HG03432 (cell line): ENCODE measurements around the gene RNASEH2C.
A peak's percentile ranks its signal among the peaks of the same experiment; 100 is the strongest.
"Not testable (repeated sequence)": the region's sequence is repeated elsewhere in the genome, so short reads cannot be mapped to it uniquely, and the experiment has no call there.

Experiments
- ATAC-seq: cut with Tn5 transposase; IDR thresholded peaks from one replicate; pipeline ENCODE4 v1.9.1; 2021; ENCODE audit warnings: mild to moderate bottlenecking, moderate library complexity; ENCODE audit not compliant: unreplicated experiment

The RNASEH2C gene

DNA sequence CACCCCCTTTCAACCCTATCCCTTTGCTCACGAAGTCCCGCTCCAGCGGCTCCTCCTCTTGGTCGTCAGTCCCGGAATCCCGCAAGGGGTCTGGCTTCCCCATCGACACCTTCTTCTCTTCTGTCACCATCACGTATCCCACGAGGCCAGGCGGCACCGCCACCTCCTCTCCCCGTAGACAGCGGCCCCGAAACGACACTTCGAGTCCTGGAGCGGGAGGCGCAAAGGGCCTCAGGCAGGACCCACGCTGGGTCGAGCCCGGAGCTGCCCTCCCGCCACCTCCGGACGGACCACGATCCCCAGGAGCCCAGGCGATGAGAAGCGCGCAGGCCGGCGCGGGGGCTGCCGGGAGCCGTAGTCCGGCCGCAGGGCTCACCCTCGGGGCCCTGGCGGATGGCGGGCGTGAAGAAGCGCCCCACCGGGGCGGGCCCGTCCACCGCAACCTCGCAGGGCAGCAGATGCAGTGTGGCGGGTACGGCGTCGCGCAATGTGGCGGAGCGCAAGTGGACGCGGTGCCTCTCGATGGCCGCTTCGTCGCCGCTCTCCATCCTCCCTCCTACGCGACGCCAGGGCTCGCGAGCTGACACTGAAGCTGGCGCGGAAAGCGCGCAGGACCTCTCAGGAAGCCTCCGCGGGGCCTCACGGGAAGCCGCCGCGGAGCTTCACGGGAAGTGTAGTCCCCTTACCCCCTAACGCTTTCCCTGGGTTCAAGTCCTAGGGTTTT, at the start of gene RNASEH2C:
TSS of gene RNASEH2C (minus strand) at position 588 of the 724 bp plus-strand sequence. CDS start at position 548, 40 bp downstream.
- peak; percentile 78 for ATAC-seq

DNA sequence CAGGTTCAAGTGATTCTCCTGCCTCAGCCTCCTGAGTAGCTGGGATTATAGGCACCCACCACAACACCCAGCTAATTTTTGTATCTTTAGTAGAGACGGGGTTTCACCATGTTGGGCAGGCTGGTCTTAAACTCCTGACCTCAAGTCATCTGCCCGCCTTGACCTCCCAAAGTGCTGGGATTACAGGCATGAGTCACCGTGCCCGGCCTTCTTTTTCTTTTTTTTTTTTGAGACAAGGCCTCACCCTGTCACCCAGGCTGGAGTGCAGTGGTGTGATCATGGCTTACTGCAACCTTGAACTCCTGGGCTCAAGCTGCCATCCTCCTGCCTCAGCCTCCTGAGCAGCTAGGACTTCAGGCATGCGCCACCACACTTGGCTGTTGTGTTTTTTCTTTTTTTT, 47.2 kb upstream of the RNASEH2C start:
- ATAC-seq, result not testable (repeated sequence)

DNA sequence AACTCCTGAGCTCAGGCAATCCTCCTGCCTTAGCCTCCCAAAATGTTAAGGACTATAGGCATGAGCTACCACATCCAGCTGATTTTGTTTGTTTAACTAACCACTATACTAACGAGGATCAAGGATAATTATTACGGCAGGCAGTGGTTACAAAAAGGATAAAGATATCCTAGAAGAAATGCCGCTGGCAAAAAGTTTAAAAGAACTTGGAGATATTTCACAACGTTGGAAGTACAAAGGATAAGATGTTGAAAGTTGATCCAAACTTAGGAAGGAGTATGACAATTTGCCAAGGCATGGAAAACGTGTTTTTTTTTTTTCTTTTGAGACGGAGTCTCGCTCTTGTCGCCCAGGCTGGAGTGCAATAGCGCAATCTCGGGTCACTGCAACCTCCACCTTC, 46.8 kb upstream of the RNASEH2C start:
- no peak for ATAC-seq

DNA sequence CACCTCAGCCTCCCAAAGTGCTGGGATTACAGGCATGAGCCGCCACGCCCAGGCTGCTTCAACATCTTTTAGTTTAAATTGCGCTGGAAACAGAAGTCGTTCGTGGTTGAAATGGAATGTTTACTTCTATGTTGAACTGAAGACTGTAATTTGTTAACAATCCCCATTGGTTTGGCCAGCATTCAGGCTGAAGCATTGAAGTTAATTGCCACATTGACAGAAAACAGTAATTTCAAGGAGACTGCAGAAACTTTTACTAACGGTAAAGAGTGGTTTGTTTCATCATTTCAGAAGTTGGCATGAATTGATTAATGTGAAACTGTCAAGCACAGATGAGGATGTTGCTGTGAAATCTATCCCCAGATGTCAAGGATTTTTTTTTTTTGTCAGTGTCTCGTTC, 45.9 kb upstream of the RNASEH2C start:
- ATAC-seq, result no peak

DNA sequence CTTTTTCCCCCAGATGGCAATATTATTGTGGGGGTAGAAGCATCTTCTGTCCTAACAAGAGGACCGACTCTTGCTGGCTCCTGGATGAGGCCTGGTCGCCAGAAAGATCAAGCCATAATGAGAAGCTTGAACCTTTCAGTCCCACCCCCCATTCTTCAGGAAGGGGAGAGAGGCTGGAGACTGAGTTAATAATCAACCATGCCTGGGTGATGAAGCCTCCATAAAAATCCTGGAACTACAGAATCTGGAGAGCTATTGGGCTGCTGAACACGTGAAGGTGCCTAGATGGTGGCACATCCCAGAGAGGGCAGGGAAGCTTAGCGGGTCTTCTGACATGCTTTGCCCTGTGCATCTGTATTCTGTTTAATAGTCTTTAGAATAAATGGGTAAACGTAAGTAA, 43.8 kb upstream of the RNASEH2C start:
- no peak for ATAC-seq

DNA sequence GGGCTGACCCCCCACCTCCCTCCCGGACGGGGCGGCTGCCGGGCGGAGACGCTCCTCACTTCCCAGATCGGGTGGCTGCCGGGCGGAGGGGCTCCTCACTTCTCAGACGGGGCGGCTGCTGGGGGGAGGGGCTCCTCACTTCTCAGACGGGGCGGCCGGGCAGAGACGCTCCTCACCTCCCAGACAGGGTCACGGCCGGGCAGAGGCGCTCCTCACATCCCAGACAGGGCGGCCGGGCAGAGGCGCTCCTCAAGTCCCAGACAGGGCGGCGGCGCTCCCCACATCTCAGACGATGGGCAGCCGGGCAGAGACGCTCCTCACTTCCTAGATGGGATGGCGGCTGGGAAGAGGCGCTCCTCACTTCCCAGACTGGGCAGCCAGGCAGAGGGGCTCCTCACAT, 42.2 kb upstream of the RNASEH2C start:
- ATAC-seq, result not testable (repeated sequence)

DNA sequence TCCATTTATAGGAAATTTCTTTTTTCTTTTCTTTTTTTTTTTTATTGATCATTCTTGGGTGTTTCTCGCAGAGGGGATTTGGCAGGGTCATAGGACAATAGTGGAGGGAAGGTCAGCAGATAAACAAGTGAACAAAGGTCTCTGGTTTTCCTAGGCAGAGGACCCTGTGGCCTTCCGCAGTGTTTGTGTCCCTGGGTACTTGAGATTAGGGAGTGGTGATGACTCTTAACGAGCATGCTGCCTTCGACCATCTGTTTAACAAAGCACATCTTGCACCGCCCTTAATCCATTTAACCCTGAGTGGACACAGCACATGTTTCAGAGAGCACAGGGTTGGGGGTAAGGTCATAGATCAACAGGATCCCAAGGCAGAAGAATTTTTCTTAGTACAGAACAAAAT, 41.6 kb upstream of the RNASEH2C start:
- not testable (repeated sequence) for ATAC-seq

DNA sequence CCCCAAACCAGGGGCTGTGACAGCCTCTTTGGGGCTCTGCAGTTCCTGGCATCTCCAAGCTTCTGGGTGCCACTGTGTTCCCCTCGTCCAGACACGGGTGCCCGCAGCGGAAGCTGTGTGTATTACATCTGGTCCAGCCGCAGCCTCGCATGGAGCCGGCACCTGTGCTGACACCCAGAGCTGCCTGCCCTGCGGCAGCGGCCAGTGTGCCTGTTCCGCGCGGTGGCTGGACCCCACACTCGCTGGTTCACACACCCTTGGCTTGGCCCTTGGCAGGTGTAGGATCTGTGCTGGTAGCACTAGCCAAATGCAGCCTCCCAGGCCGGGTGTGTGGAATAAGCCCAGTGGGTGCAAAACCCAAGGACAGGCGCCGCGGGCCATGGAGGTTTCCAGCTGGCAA, 24.5 kb upstream of the RNASEH2C start:
- no peak for ATAC-seq

DNA sequence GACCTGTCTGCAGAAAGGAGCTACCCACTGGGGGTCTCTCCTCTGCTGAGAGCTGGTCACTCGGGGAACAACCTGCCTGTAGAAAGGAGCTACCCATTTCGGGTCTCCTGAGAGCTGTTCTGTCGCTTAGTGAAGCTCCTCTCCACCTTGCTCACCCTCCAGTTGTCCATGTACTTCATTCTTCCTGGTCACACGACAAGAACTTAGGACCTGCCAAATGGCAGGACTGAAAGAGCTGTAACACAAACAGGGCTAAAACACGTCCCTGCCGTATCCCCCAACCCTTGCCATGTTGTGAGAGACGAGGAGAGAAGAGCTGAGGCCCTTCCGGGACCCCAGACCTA, 24.1 kb upstream of the RNASEH2C start:
- no peak for ATAC-seq

DNA sequence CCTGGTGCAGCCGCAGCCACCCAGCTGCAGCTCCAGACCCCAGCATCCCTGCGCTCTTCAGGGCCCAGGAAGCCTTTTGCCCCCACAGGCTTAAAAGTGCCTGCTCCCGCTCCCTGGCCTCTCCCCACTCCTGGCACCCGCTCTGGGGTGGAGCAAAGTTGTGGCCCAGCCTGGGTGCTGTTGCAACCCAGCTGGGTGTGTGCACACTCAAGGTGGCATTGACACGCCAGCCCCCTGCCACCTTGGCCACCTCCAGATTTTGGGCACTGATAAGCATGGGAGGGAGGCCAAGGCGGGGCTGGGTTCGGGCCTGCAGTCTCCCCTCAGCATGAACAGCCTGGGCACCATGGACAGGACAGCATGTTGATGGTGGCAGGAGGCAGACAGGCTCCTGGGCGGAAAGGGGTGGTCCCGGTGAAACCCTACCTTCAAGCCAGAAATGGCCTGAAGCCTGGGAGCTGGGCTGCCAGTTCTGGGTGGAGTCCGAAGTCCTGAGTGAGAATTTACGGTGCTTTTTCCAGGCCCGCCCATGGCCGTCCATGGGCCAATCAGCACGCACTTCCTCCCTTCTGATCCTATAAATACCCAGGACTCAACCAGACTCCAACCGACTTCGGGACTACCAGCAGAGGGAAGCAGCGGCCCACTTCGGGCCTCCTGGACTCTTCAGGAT, 23.6 kb upstream of the RNASEH2C start:
- no peak for ATAC-seq

DNA sequence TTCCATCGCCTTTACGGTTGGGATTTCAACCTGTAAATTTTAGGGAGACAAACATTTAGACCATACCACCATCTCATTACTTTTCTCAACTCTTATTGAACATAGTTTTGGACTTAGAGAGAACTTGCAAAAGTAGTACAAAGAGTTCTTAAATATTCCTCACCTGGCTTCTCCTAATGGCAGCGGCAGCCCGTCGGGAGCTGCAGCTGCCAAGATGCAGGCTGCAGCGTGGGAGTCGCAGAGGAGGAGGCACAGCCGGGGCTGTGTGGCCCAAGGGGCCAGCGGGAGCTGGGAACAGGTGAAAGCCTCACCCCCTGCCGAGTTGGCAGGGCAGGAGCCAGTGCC, 23.1 kb upstream of the RNASEH2C start:
- no peak for ATAC-seq

DNA sequence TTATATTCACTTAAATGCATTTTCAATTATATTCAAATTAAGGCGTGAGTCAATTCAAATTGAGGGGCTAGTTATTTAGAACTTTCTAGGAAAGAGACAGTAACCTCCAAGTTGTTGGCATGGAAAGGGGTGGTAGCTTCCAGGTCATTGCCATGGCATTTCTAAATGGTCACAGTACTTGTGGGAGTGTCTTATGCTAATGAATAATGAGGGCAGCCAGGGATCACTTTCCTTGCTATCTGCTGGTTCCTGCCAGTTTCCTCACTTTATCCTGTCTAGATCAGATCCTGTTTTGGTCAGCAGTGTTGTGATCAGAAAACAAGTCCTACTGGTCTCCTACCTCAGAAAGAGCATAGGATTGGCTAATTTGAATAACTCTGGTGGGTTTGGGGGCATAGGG, 21.8 kb upstream of the RNASEH2C start:
- no peak for ATAC-seq

DNA sequence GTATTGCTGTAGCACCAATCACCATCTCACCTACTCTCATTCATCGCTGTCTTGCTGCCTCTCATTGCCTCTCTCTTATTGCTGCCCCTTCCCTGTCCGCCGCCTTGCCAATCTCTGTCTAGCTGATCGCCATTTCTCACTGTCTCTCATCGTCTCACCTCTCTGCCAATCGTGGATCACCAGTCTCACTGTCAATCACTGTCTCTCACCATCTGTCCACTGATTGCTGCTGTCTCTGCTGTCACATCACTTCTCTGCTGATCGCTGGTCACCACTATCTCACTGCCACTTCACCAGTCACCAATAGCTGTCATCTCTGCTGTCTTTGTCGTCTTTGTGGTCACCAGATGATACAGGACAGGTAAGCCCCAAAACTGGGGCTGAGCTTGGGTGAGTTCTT, 20.6 kb upstream of the RNASEH2C start:
- no peak for ATAC-seq

DNA sequence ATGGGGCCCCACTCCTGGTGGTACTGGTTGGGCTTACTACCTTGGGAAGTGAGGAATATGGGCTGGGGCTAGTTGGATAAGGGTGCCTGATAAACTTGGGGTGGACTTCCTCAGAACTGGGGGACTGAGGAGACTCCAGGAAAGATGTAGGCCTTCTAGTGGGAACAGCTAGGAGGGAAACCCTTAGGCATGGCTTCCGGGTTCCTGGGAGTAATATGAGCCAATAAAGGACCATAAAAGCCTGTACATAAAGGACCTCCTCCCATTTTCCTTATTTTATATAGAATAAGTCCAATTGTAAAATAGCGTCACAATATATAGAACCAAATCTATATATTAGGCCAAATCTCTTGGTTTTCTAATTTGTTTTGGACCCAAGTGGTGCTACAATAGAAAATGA, 18.4 kb upstream of the RNASEH2C start:
- ATAC-seq, result no peak

DNA sequence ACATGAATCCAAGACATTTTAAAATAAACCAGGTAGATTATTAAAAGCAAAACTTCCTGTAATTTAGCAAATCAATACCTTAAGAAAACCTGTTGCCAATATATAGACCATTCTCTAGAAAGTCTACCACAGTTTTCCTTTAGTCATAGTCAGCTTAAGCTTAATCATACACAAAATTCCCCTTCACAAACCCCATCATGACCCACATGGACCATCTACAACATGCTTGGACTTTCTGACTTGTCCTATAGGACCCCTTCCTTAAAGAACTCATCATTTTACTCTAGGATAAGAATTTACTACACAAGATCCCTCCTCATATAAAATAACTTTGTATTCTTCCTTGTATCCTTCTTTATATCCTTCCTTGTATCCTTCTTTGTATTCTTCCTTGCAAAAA, 16.2 kb upstream of the RNASEH2C start:
- ATAC-seq, result no peak

DNA sequence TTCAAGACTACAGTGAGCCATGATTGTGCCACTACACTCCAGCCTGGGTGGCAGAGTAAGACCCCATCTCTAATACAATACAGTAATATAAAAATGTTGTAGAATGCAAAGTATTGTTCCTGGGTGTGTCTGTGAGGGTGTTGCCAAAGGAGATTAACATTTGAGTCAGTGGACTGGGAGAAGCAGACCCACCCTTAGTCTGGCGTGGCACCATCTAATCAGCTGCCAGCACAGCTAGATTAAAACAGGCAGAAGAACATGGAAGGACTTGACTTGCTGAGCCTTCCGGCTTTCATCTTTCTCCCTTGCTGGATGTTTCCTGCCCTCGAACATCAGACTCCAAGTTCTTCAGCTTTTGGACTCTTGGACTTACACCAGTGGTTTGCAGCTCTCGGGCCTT, 14.5 kb upstream of the RNASEH2C start:
- ATAC-seq, result not testable (repeated sequence)

DNA sequence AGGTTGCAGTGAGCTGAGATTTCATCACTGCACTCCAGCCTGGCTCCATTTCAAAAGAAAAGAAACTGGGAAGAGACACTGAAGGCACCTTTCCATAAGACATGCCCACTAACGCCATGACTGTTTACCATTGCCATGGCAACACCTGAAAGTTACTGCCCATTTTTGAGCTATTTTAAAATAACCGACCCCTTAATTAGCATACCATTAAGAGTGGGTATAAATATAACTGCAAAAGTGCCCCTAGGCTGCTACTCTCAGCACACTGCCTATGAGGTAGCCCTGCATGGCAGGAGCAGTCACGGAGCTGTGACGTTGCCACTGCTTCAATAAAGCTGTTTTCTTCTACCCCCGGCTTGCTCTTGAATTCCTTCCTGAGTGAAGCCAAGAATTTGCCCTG, 9.9 kb upstream of the RNASEH2C start:
- ATAC-seq, result no peak

DNA sequence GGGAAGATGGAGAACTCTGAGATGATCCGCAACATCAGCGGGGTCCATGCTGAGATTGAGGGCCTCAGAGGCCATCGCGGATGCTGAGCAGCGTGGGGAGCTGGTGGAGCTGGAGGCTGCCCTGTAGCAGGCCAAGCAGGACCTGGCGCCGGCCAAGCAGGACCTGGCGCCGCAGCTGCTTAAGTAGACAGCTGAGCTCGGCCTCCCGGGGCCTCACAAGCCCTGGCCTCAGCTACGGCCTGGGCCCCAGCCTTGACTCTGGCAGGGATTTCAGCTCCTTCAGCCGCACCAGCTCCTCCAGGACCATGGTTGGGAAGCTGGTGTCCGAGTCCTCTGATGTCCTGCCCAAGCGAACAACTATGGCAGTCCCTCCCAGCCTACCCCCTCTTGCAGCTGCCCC, 7.3 kb upstream of the RNASEH2C start:
- ATAC-seq, result no peak

DNA sequence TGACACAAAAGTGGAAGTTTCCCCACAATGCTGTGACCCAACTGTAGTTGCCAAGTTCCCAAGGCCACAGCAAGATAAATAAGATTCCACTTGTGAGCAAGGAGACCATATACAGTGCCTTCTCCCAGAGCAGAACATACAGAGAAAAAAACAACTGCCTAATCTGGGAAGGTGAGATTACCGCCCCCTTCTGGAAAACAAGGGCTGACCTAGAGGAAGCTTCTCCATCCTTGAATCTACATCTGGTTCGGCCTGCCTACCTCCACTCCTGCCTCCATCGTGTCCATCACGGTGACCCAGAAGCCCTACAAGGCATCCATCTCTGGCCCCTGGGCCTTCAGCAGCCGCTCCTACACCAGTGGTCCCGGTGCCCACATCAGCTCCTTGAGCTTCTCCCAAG, 6.1 kb upstream of the RNASEH2C start:
- no peak for ATAC-seq

DNA sequence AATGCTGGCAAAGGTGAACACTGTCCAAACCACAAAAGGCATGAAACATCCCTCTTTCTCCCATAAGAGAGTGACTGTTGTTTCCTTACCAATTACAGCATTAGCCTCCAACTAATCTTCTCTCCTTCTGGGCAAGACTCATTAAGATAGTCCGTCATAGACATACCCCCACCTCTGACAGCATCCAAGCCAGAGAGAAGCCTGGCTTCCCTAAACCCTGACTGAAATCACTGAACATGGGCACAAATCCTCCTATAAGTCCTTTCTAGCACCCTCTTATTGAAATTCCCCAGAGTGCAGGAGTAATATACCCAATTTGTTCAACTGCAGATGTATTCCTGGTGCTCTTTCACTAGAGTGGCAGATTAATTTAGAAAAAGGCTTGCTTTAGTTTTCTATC, 1.7 kb upstream of the RNASEH2C start:
- no peak for ATAC-seq

DNA sequence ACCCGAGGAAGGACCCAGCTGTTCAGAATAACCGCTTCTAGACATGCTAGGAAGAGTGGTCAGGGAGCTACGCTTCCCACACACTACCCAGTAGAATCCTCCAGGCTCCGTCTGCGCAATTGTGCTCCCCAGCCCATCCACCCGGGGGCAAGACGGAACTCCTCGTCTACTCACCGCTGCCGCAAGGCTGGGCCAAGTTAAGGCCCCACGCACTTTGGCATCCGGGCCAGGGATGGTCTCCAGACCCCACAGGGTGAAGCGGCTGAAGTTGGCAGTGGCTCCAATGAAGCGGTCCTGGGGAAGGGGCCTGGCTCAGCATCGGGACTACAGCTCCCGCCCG, 757 bp downstream of the RNASEH2C start:
- no peak for ATAC-seq

DNA sequence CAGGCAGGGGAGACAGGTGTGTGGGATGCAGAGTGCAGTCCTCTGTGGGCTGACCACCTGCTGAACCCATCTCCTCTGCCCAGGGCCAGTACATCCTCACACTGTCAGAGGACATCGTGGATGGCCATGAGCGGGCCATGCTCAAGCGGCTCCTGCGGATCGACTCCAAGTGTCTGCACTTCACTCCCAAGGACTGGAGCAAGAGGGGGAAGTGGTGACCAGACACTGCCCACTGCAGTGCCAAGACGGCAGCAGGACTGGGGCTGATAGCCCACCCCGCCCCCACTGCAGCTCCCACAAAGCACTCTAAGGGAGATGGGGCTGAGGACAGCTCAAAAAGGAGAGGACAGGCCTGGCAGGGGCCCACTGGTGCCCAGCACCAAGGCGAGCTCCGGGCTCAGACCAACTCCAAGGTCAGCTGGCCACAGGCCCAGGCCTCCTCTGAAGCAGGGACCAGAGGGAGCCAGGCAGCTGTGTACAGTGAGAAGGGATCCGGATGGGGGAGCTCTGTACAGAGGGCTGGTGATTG, 1.6 kb downstream of the RNASEH2C start:
- ATAC-seq, result no peak

DNA sequence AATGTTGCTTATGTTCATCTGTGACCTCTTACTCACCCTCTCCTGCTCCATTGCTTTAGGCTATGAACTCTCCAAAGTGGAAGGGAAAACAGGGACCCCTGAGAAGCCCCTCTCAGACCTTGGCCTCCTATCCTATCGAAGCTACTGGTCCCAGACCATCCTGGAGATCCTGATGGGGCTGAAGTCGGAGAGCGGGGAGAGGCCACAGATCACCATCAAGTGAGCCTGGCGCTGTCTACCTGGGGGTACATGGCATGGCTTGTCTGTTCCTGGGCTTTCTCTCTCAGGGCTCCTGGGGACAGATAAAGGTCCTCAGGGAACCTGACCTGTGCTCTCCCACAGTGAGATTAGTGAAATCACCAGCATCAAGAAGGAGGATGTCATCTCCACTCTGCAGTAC, 2.1 kb downstream of the RNASEH2C start:
- no peak for ATAC-seq
